ENCODE data around the gene CNTN6.

Gene CNTN6

DNA sequence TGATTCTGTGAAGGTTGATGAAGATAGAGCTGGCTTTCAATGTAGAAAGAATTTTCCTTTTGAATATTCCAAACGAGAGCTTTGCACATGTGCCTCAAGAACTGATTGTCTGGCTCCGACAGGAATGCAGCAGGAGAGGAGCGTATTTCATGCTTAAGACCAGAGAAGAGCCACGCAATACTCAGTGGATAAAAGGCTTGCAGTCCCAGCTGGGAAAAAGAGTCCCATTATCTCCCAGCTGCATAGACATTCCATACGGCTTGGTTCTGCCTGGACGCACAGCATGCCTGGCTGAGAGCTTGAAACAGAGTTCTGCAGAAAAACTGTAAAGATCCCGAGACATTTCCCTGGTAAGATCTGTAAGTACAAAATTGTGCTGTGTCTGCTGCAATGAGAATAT is at the start of gene CNTN6:
CNTN6 (plus strand) TSS at position 254 of the 400 bp plus-strand sequence. CDS start 54,985 bp downstream, outside the sequence.
- no peak for DNase-seq (ENCODE audit: low read depth)

DNA sequence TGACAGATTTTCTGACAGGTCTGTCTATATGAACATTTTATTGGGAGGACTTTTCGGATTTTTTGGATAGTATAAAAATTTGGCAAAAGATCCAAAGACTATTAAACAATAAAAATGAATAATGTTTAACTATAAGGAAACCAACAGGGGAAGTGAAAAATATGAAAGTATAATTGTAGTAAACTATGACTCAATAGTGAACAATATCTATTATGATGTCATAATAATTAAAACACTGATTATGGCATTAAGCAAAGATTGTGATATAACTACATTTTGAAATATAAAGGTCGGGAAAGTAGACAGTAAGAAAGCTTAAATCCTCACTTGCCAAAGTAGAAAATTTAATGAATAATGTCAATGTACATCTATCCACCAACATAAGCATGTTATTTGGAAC is 44.3 kb upstream of the CNTN6 start:
- DNase-seq (ENCODE audit: low read depth) = no peak

DNA sequence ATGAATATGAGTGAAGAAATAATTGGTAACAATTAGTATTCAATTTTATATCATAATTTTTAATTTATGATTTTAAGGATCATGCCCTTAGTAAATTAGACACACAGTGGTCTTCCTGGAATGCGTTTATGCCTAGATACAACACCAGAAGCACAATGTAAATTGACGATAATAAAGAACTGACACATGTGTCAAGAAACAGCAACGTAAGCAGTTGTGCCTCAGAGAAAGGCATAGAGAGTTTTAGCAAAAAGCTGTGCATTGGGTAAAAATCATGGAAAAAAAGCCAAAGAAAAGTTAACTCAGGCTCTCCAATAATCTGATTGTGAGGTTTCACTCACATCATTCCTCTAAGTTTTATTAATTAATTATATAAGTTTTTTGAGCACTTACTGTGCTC is 37.0 kb upstream of the CNTN6 start:
- DNase-seq (ENCODE audit: low read depth) = no peak

DNA sequence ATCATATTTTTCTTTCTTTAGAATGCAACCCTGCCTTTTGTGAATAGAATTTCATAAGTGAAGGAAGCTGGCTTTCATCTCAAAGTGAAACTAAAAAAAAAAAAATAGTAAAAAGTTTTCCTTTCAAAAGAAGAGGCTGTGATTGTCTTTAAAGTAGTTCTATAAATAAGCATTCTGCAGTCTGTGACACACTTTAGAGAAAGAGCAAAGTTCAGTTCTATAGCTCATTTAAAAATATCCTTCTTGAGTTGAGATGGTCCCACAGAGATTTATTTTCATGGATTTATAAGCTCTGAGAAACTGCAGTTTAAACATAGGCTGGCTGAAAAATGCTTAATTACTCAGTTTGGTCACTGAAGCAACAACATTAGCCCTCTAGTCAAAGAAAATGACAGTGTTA is 36.1 kb upstream of the CNTN6 start:
- no peak for DNase-seq (ENCODE audit: low read depth)

DNA sequence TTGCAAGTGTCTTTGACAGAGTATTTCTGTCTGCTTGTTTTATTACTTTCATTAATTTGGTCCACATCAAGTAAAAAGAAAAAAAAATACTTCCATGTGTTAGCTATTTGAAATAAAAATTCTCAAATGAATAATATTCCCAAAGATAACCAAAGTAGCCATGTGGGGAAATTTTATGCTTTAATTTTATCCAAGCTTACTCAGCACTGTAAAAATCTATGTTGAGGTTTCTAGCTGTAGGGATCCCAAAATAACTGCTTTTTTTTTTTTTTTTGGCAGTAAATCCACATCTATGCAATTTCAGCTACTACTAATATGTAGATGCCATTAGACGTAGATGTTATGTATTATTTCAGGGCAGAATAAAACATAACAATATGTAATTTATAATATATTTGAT is 35.4 kb upstream of the CNTN6 start:
- DNase-seq (ENCODE audit: low read depth) = no peak

DNA sequence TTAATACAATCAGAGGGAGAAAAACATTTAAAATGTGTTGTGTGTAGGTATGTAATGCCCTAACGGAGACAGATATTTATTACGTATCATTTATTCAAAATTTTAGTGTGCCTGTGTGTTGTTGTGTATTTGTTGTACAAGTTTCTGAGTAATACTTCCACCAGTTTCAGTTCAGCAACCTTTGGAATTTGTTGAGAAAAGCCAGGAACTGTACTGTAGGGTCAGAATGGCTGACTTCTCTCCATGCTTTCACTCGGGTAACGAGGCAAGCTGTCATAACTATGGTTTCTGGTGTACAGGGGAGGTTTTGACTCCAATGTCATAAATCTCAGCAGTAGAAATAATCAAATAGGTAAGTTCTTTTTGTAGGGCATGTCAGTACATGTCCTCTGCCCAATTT is 23.8 kb upstream of the CNTN6 start:
- no peak for DNase-seq (ENCODE audit: low read depth)

DNA sequence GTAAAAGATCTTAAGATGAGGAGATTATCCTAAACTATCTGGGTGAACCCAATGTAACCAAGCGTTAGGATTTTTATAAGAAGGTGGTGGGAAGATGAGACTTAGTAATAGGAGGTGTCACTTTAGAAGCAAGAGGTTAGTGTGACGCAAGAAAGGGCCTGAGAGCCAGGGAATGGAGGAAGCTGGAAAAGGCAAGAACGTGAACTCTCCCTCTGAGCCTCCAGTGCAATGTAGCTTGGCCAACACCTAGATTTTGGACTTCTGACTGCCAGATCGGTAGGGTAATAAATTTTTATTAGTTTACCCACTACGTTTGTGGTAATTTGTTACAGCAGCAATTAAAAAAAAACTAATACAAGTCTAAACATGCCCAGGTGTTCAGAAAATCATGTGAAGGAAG is 20.8 kb upstream of the CNTN6 start:
- no peak for DNase-seq (ENCODE audit: low read depth)

DNA sequence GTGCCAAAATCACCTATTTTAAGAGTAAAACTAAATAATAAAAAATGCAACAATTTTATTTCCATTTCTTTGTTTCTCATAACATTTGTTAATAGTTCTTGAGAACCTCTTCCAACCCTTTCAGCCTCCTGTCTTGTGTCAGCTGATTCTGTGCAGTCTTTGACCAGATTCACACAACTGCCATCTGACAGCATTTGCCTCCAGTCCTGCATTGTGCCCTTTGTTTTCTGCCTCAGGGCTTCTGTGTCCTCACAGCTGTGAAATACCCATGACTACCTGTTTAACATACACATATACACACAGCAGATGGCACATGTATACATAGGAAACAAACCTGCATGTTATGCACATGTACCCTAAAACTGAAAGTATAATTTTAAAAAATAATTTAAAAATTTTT is 13.2 kb upstream of the CNTN6 start:
- no peak for DNase-seq (ENCODE audit: low read depth)

DNA sequence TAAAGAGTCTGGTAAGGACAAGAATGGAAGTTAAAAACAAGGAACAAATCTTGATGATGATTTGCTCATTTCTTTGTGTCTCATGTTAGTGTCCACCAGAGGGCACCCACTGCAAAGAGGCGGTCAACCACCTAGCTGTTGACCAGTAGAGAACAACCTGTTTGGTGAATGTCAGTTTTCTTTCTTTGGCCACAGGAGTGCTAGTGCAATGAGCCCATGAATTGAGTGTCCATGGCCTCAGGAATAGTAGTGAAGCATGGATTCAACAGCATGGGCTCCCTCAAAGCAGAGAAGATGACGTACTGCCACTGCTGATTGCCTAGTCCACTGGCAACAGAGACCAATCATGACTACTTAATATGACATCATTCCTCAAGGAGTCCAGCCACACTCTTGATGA is 10.7 kb upstream of the CNTN6 start:
- DNase-seq (ENCODE audit: low read depth) = no peak

DNA sequence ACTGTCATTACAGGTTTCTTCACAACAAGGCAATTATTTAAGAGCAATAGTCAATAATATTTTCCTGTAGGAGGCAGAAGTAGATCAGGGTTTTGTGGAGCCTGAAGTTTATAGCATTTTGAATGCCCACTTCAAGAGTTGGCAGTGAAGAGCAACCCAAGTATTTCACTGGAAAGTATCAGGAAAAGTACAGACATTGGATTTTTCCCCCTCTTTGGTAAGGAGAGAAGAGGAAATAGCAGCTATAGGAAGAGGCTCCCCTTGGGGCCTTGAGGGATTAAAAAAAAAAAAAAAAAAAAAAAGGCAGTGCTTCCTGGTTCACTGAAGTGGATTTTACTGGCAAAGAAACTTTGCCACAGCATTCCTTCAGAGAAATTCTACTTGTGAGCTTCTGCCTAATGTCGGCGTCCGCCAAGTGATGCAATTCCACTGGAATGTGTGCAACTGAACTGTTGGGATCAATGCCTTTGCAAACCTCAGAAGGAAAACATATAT is 5.7 kb upstream of the CNTN6 start:
- DNase-seq (ENCODE audit: low read depth) = no peak

DNA sequence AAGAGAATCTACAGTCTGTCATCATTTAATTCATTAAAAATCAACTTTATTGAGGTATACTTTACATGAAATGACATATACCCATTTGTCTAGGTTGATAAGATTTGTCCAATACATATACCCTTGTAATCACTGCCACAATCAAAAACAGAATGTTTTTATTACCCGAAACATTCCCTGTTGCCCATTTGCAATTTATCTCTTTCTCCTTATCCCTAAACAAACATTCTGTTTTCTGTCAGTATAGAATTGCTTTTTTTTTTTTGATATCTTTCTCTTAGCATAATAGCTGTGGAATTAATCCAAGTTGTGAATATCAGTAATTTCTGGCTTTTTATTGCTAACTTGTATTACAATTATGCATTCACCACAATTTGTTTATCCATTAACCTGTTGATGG is 4.3 kb upstream of the CNTN6 start:
- no peak for DNase-seq (ENCODE audit: low read depth)

DNA sequence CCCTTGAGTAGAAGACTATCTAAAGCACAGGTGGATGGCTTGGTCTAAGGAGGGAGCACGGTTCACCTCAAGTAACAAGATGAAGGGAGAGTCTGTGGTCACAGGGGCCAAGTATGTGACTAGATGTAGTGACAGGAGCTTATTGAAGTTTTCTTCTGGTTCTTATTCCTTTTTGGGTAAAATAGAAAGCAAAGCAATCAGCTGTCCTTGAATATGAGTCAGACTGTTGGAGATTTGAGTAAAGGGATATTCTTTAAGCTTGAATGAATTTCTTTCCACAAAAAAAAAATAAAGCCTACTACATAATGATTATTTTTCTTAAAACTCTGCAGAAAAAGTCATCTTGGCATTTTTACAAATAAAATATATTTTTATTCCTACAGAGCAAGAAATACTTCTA is 1.5 kb upstream of the CNTN6 start:
- DNase-seq (ENCODE audit: low read depth) = no peak

DNA sequence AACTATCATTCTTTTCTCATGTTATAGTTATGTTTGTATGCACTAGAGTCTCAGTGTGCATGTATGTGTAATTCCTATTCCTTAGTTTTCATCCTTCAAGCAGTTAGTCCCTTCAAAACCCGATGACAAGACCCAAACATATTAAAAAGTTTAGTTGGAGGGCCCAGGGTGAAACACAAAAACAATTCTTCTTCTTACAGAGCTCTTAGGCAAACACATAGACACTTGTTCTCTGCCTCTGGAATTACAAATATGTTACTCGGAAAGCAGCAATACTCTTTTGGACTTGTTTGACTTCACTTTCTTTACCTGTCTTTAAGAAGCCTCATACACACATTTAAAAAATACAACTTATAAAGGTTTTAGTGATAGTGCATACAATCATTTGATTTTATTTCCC is 763 bp upstream of the CNTN6 start:
- DNase-seq (ENCODE audit: low read depth) = no peak

DNA sequence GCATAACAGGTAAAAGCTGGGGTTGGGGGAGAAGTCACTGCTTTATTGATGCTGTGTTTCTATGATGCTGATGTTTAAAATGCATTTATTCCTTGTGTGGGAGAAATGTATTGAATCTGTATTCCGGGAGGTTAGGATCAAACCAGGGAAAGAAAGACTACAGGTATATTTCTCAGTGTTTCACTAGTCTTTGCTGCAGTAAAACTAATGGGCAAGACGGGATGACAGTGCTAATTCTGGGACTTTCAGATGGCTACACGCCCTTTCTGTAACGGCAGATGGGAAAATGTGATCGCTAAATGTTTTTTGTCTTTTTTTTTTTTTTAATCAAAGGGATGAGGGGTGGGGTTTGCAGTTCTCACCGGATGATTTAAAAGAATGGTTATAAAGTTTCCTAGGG is 393 bp downstream of the CNTN6 start:
- no peak for DNase-seq (ENCODE audit: low read depth)

DNA sequence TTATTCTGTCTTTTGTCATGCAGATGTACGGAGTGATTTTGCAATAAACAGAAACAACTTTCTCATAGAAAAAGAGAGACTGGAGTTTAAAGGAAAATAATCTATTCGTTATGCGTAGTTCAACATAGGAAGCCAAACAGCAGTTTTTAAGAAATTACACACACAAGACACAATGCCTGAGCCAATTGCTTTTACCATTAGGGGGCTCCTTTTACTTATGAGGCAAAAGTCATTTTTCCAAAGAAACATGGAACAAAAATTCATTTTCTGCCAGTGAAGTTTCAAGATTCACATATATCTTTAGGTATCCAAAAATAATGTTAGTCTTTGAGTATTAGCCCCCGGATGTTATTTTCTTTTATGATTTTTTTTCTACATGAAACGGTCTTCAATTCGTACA is 10.7 kb downstream of the CNTN6 start:
- no peak for DNase-seq (ENCODE audit: low read depth)

DNA sequence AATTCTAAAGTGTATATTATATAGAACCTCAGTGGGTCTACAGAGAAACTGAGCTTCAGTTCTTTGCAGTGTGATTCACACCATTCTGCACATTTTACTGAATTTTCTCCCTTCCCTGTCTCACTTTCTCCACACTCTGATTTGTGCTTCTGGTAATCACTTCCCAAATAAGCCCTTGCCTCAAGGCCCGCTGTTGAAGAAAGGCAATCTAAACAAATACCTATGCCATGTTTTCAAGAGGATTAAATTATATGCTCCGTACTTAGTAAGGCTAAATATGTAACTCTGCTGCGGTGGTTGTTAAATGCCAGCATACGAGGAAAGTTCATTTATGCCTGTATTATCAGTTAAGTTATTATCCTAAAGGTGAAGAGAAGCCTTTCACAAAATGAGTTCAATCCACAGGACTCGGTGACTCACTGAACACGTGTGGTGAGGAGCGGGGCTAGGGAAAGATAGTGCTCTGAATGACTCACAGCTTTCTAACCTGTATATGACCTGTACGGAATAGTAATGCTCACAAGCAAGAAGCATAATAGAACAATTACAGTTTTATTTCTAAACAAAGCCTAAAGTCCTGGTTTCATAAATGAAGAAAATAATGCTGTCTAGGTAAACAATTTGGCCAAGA is 25.1 kb downstream of the CNTN6 start:
- DNase-seq (ENCODE audit: low read depth) = no peak

DNA sequence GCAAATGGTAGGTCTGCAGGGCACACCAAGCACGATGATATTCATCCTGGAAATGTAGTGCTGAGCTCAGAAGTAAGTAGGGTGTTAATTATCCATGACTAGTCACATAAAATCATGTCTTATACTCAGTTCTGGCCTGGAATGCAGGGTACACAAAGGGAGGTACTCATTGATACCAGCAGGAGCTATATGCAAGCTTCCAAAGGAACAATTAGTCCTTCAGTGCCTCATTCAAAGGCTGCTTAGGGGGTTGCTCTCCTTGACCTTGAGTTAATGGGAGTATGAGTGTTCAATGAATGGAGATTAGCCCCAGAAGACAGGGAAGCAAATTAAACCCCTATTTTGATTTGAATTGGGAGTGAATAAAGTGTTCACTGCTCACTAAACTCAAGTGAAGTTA is 38.3 kb downstream of the CNTN6 start:
- no peak for DNase-seq (ENCODE audit: low read depth)

DNA sequence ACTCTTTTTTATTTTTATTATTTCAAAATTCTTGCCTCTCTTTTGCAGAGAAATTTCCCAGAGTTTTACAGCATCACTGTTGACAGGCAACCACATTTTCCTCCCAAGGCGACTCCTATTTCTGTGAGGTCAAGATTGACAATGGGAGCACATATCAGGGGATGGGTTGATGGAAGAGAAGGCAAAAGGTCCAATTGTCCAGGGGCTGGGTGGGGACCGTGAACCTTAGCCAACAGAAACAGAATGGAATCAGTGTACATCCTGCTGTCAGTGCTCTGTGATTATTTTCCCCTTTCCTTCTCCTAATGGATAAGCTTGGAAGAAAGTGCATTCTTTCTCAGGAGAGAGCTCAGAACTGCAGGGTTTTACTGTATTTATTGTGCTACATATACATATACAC is 42.4 kb downstream of the CNTN6 start:
- DNase-seq (ENCODE audit: low read depth) = no peak

DNA sequence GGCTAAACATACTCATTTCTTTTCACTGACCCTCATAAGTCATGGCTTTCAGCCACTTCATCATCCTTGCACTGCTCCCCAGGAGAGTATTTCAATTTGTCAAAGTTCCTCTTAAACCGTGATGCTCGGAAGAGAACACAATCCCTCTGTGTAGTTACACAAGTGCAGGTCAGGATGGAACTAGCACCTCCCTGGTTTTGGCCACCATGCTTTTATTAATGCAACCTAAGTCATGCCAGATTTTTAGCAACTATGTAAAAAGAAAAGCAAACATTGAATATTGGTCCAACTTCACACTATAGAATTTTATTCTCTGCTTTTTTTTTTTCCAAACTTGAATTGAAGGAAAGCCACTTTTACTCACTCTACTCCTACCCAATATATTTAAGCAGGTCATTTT is 45.2 kb downstream of the CNTN6 start:
- no peak for DNase-seq (ENCODE audit: low read depth)

DNA sequence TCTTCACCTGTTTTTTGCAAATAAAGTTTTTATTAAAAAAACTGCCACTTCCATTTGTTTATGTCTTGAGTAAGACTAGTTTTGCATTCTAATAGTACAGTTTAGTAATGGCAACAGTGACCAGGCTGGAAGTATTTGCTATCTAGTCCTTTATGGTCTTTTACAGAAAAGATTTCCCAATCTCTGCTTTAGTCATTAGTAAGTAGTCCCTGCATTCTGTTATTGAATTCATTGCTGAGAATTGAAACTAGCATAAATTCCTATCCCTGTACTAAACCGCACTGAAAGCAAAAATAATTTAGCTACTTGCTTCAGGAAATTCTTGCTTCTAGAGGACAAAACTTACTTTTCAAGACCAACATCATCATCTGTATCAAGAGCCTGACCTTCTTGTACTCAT is 46.2 kb downstream of the CNTN6 start:
- DNase-seq (ENCODE audit: low read depth) = no peak

DNA sequence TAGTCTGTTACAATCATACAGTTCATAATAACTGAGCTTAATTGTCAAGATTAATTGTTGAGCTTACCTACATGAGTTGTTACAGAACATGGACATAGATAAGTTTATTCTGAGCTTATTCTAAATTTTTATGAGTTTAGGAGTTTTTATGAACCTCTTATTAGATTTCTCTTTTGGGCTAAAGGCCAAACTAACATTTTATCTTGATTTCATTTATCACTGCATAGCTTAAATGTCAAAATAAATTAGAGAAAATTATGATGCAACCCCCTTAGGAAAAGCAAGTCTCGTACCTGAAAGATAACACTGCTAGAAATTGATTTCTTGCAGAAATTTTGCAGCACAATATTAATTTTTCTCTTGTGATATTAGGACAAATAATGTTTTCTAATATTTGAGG is 54.5 kb downstream of the CNTN6 start:
- no peak for DNase-seq (ENCODE audit: low read depth)

DNA sequence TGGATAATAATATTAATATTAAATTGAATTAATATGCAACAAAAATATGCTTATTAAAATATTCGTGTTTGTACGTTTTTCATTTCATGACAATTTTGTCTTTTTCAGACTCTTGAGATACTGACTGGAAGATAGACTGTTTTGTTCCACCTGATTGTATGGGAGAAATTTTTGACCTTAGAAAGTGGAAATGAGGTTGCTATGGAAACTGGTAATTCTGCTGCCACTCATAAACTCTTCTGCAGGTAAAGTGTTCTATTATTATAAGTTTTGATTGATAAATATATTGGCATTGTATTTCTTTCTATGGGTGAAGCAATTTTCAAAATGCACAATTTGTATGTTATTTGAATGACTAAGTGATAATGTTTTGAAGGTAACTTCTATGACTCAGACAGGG is 55.0 kb downstream of the CNTN6 start:
- no peak for DNase-seq (ENCODE audit: low read depth)

DNA sequence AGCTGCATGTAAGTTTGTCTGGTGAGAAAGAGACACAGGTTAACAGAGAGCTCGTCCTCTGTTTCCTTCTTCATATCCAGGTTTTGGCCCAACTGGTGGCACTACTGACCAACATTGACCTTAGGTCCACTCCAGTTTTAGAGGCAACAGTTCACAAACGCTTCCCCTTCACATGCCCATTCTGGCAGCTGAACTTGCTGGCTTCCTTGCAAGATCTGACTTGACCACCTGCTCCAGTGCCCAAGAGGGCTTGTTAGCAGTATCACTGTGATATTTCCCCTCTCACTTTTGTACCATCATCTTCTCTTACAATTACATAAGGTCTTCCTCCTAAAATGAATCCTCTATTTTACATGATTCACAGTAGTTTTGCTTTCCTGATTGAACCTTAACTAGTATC is 71.3 kb downstream of the CNTN6 start:
- DNase-seq (ENCODE audit: low read depth) = no peak

DNA sequence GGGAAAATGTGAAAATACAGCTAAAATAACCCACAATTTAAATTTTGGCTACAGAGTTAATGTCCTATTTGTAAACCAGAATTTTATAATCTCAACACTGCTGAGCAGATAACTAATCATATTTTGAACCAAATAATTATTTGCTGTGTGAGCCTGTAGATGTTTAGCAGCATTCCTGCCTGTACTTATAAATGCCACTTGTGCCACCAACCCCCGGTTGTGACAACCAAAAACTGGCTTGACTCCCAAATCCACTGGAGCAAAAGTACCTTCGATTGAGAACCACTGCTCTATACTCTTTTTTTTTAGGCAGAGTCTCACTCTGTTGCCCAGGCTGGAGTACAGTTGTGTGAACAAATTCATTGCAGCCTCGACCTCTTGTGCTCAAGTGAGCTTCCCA is 78.5 kb downstream of the CNTN6 start:
- no peak for DNase-seq (ENCODE audit: low read depth)

DNA sequence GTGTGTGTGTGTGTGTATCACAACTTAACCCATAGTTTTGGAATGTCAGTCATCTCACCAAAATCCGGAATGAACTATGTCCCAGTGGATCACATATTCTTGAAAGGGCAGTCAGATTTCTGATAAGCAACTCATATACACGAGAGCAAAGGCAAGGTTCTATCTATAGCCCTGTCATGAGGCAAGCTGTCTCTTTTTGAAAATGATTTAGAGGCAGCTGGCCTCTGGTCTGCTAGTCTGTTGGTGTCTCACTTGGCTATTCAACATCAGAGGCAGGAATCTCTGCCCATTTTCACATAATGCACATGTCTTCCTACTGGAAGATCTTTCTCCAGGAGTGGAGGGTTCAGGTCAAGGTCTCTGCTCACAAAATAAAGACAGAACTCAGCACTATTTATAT is 79.8 kb downstream of the CNTN6 start:
- no peak for DNase-seq (ENCODE audit: low read depth)

All from T-helper 22 cell (primary cell).